HG03196 (cell line): Measurements from ENCODE around the gene NR1H3.
"Not testable (repeated sequence)": the region's sequence is repeated elsewhere in the genome, so short reads cannot be mapped to it uniquely, and the experiment has no call there.

Experiments used
- ATAC-seq: cut with Tn5 transposase; IDR thresholded peaks from one replicate; pipeline ENCODE4 v1.9.1; 2021; ENCODE audit not compliant: unreplicated experiment

NR1H3 gene

GRCh38 chr11:47257517-47258316 is at the start of gene NR1H3:
TSS of gene NR1H3 (plus strand) at chr11:47257996. CDS start at chr11:47259217, 1,221 bp downstream.
- no peak for ATAC-seq

GRCh38 chr11:47208008-47208552 is 49.7 kb upstream of the NR1H3 start:
- not testable (repeated sequence) for ATAC-seq

- no peak for ATAC-seq
Observed at GRCh38 chr11:47208628-47209027, 49.2 kb upstream of the NR1H3 start.

- no peak for ATAC-seq
Observed at GRCh38 chr11:47212938-47213337, 44.9 kb upstream of the NR1H3 start.

- peak; percentile 74 for ATAC-seq
Observed at GRCh38 chr11:47213950-47214565, 43.7 kb upstream of the NR1H3 start.

- ATAC-seq: no peak
Observed at GRCh38 chr11:47215366-47215910, 42.4 kb upstream of the NR1H3 start.

GRCh38 chr11:47216121-47216798 is 41.5 kb upstream of the NR1H3 start:
- ATAC-seq: peak; percentile 33

- no peak for ATAC-seq
Observed at GRCh38 chr11:47220401-47220821, 37.4 kb upstream of the NR1H3 start.

- ATAC-seq: no peak
Observed at GRCh38 chr11:47222696-47223095, 35.1 kb upstream of the NR1H3 start.

- peak; percentile 61 for ATAC-seq
Observed at GRCh38 chr11:47225552-47226400, 32.0 kb upstream of the NR1H3 start.

- no peak for ATAC-seq
Observed at GRCh38 chr11:47229161-47229560, 28.6 kb upstream of the NR1H3 start.

GRCh38 chr11:47233051-47233450 is 24.7 kb upstream of the NR1H3 start:
- no peak for ATAC-seq

- ATAC-seq: no peak
Observed at GRCh38 chr11:47233989-47234668, 23.7 kb upstream of the NR1H3 start.

GRCh38 chr11:47234669-47235100 is 23.1 kb upstream of the NR1H3 start:
- no peak for ATAC-seq

GRCh38 chr11:47235163-47235562 is 22.6 kb upstream of the NR1H3 start:
- ATAC-seq: no peak

- no peak for ATAC-seq
Observed at GRCh38 chr11:47236482-47236881, 21.3 kb upstream of the NR1H3 start.

- no peak for ATAC-seq
Observed at GRCh38 chr11:47239852-47240251, 17.9 kb upstream of the NR1H3 start.

- no peak for ATAC-seq
Observed at GRCh38 chr11:47241841-47242301, 15.9 kb upstream of the NR1H3 start.

GRCh38 chr11:47242596-47243192 is 15.1 kb upstream of the NR1H3 start:
- ATAC-seq: no peak
